GM21786 (cell line): ENCODE results near the gene CDK19.
A peak's percentile ranks its signal among the peaks of the same experiment; 100 is the strongest.
"Not testable (repeated sequence)": the region's sequence is repeated elsewhere in the genome, so short reads cannot be mapped to it uniquely, and the experiment has no call there.

ENCODE experiments used
- ATAC-seq: cut with Tn5 transposase; IDR thresholded peaks from one replicate; pipeline ENCODE4 v1.9.1; 2021; ENCODE audit not compliant: unreplicated experiment

The CDK19 gene

GRCh38 chr6:110815411-110816409 lies at the start of gene CDK19:
Gene CDK19, minus strand, starts transcription at chr6:110815469. Its CDS starts 333 bp downstream, at chr6:110815136.
- peak; percentile 68 for ATAC-seq

GRCh38 chr6:110864824-110865223 lies 49.6 kb upstream of the CDK19 start:
- ATAC-seq, result no peak

GRCh38 chr6:110859335-110859792 lies 44.1 kb upstream of the CDK19 start:
- peak; percentile 50 for ATAC-seq

- ATAC-seq, result no peak
Observed at GRCh38 chr6:110858562-110859214, 43.4 kb upstream of the CDK19 start.

- no peak for ATAC-seq
Observed at GRCh38 chr6:110858016-110858415, 42.7 kb upstream of the CDK19 start.

- no peak for ATAC-seq
Observed at GRCh38 chr6:110856296-110856695, 41.0 kb upstream of the CDK19 start.

GRCh38 chr6:110853754-110854477 lies 38.6 kb upstream of the CDK19 start:
- ATAC-seq, result no peak

- ATAC-seq, result no peak
Observed at GRCh38 chr6:110852773-110853172, 37.5 kb upstream of the CDK19 start.

GRCh38 chr6:110849781-110850180 lies 34.5 kb upstream of the CDK19 start:
- no peak for ATAC-seq

- no peak for ATAC-seq
Observed at GRCh38 chr6:110841266-110841665, 26.0 kb upstream of the CDK19 start.

GRCh38 chr6:110835751-110836150 lies 20.5 kb upstream of the CDK19 start:
- not testable (repeated sequence) for ATAC-seq

GRCh38 chr6:110833831-110834230 lies 18.6 kb upstream of the CDK19 start:
- no peak for ATAC-seq

GRCh38 chr6:110831405-110831804 lies 16.1 kb upstream of the CDK19 start:
- no peak for ATAC-seq

- ATAC-seq, result no peak
Observed at GRCh38 chr6:110828396-110828795, 13.1 kb upstream of the CDK19 start.

GRCh38 chr6:110826236-110827129 lies 11.2 kb upstream of the CDK19 start:
- ATAC-seq, result no peak

GRCh38 chr6:110823146-110823545 lies 7.9 kb upstream of the CDK19 start:
- no peak for ATAC-seq

GRCh38 chr6:110822249-110822648 lies 7.0 kb upstream of the CDK19 start:
- ATAC-seq, result no peak

- no peak for ATAC-seq
Observed at GRCh38 chr6:110816677-110817076, 1.4 kb upstream of the CDK19 start.

- no peak for ATAC-seq
Observed at GRCh38 chr6:110815015-110815410, 256 bp downstream of the CDK19 start.
